ENCODE measurements around the gene DSCAML1.

DSCAML1 gene

GRCh38 chr11:117830072-117830471 lies 33.1 kb upstream of the DSCAML1 start:
- Histone ChIP-seq H3K9me3 (replicated peaks; ENCODE audit: low read length) (no peaks in the 10 kb centered on the region), H3K4me3 (ENCODE audit: low read length) (no peak overlapping the region), H3K36me3 (ENCODE audit: insufficient read depth, low read length) (no peaks in the 10 kb centered on the region), H3K4me2 (ENCODE audit: low read length) (no peak overlapping the region), H3K9ac (ENCODE audit: low read depth, low read length) (no peak overlapping the region), H3K4me1 (ENCODE audit: control insufficient read depth, insufficient read depth, low read length) (peaks cover 10% of the 10 kb centered on the region), H3K27me3 (ENCODE audit: control insufficient read depth, insufficient read depth, low read length) (peaks cover 44% of the 10 kb centered on the region)

GRCh38 chr11:117829369-117829725 lies 32.3 kb upstream of the DSCAML1 start:
- H3K4me3 ChIP-seq (ENCODE audit: low read length), result no peak overlapping the region
- H3K4me2 ChIP-seq (ENCODE audit: low read length), result no peak overlapping the region
- peaks cover 46% of the 10 kb centered on the region for H3K27me3 ChIP-seq (ENCODE audit: control insufficient read depth, insufficient read depth, low read length)
- H3K4me1 ChIP-seq (ENCODE audit: control insufficient read depth, insufficient read depth, low read length), result peaks cover 10% of the 10 kb centered on the region
- H3K9me3 ChIP-seq (replicated peaks; ENCODE audit: low read length), result no peaks in the 10 kb centered on the region
- H3K9ac ChIP-seq (ENCODE audit: low read depth, low read length), result no peak overlapping the region
- no peaks in the 10 kb centered on the region for H3K36me3 ChIP-seq (ENCODE audit: insufficient read depth, low read length)

- H3K4me2 ChIP-seq (ENCODE audit: low read length), result no peak overlapping the region
- no peak overlapping the region for H3K4me3 ChIP-seq (ENCODE audit: low read length)
- H3K36me3 ChIP-seq (ENCODE audit: insufficient read depth, low read length), result no peaks in the 10 kb centered on the region
- H3K27me3 ChIP-seq (ENCODE audit: control insufficient read depth, insufficient read depth, low read length), result peaks cover 45% of the 10 kb centered on the region
- H3K9ac ChIP-seq (ENCODE audit: low read depth, low read length), result no peak overlapping the region
- H3K4me1 ChIP-seq (ENCODE audit: control insufficient read depth, insufficient read depth, low read length), result peaks cover 10% of the 10 kb centered on the region
- H3K9me3 ChIP-seq (replicated peaks; ENCODE audit: low read length), result no peaks in the 10 kb centered on the region
Observed at GRCh38 chr11:117828611-117829368, 31.8 kb upstream of the DSCAML1 start.

- H3K36me3 ChIP-seq (ENCODE audit: insufficient read depth, low read length), result no peaks in the 10 kb centered on the region
- no peak overlapping the region for H3K9ac ChIP-seq (ENCODE audit: low read depth, low read length)
- peaks cover 10% of the 10 kb centered on the region for H3K4me1 ChIP-seq (ENCODE audit: control insufficient read depth, insufficient read depth, low read length)
- H3K4me3 ChIP-seq (ENCODE audit: low read length), result no peak overlapping the region
- no peak overlapping the region for H3K4me2 ChIP-seq (ENCODE audit: low read length)
- H3K9me3 ChIP-seq (replicated peaks; ENCODE audit: low read length), result no peaks in the 10 kb centered on the region
- peaks cover 39% of the 10 kb centered on the region for H3K27me3 ChIP-seq (ENCODE audit: control insufficient read depth, insufficient read depth, low read length)
Observed at GRCh38 chr11:117827521-117828511, 30.8 kb upstream of the DSCAML1 start.

- peaks cover 10% of the 10 kb centered on the region for H3K4me1 ChIP-seq (ENCODE audit: control insufficient read depth, insufficient read depth, low read length)
- no peak overlapping the region for H3K9ac ChIP-seq (ENCODE audit: low read depth, low read length)
- H3K9me3 ChIP-seq (replicated peaks; ENCODE audit: low read length), result no peaks in the 10 kb centered on the region
- H3K4me3 ChIP-seq (ENCODE audit: low read length), result no peak overlapping the region
- peaks cover 31% of the 10 kb centered on the region for H3K27me3 ChIP-seq (ENCODE audit: control insufficient read depth, insufficient read depth, low read length)
- H3K4me2 ChIP-seq (ENCODE audit: low read length), result no peak overlapping the region
- H3K36me3 ChIP-seq (ENCODE audit: insufficient read depth, low read length), result no peaks in the 10 kb centered on the region
Observed at GRCh38 chr11:117826832-117827231, 29.8 kb upstream of the DSCAML1 start.

- no peaks in the 10 kb centered on the region for H3K36me3 ChIP-seq (ENCODE audit: insufficient read depth, low read length)
- H3K4me2 ChIP-seq (ENCODE audit: low read length), result no peak overlapping the region
- H3K4me1 ChIP-seq (ENCODE audit: control insufficient read depth, insufficient read depth, low read length), result peaks cover 10% of the 10 kb centered on the region
- no peak overlapping the region for H3K9ac ChIP-seq (ENCODE audit: low read depth, low read length)
- no peaks in the 10 kb centered on the region for H3K9me3 ChIP-seq (replicated peaks; ENCODE audit: low read length)
- H3K4me3 ChIP-seq (ENCODE audit: low read length), result no peak overlapping the region
- H3K27me3 ChIP-seq (ENCODE audit: control insufficient read depth, insufficient read depth, low read length), result peaks cover 27% of the 10 kb centered on the region
Observed at GRCh38 chr11:117826190-117826570, 29.2 kb upstream of the DSCAML1 start.

- Histone ChIP-seq H3K36me3 (ENCODE audit: insufficient read depth, low read length) (no peaks in the 10 kb centered on the region), H3K4me1 (ENCODE audit: control insufficient read depth, insufficient read depth, low read length) (peaks cover 10% of the 10 kb centered on the region), H3K27me3 (ENCODE audit: control insufficient read depth, insufficient read depth, low read length) (peaks cover 25% of the 10 kb centered on the region), H3K4me2 (ENCODE audit: low read length) (no peak overlapping the region), H3K4me3 (ENCODE audit: low read length) (no peak overlapping the region), H3K9me3 (replicated peaks; ENCODE audit: low read length) (no peaks in the 10 kb centered on the region), H3K9ac (ENCODE audit: low read depth, low read length) (no peak overlapping the region)
Observed at GRCh38 chr11:117825538-117826189, 28.6 kb upstream of the DSCAML1 start.

GRCh38 chr11:117824571-117825537 lies 27.8 kb upstream of the DSCAML1 start, which contains the start of gene FXYD2:
Gene FXYD2 (minus strand): TSS chr11:117824744. CDS start chr11:117824678, 66 bp downstream.
- Histone ChIP-seq H3K9ac (ENCODE audit: low read depth, low read length) (no peak within 1 kb of the TSS), H3K4me1 (ENCODE audit: control insufficient read depth, insufficient read depth, low read length) (peaks cover 10% of the 10 kb centered on the region), H3K4me3 (ENCODE audit: low read length) (no peak within 1 kb of the TSS), H3K4me2 (ENCODE audit: low read length) (no peak within 1 kb of the TSS), H3K9me3 (replicated peaks; ENCODE audit: low read length) (no peaks in the 10 kb centered on the region), H3K27me3 (ENCODE audit: control insufficient read depth, insufficient read depth, low read length) (peaks cover 22% of the 10 kb centered on the region), H3K36me3 (ENCODE audit: insufficient read depth, low read length) (no peaks in the 10 kb centered on the region)

GRCh38 chr11:117823946-117824420 lies 27.0 kb upstream of the DSCAML1 start:
- H3K9me3 ChIP-seq (replicated peaks; ENCODE audit: low read length), result no peaks in the 10 kb centered on the region
- H3K9ac ChIP-seq (ENCODE audit: low read depth, low read length), result no peak overlapping the region
- peaks cover 20% of the 10 kb centered on the region for H3K27me3 ChIP-seq (ENCODE audit: control insufficient read depth, insufficient read depth, low read length)
- H3K4me2 ChIP-seq (ENCODE audit: low read length), result no peak overlapping the region
- no peak overlapping the region for H3K4me3 ChIP-seq (ENCODE audit: low read length)
- peaks cover 7% of the 10 kb centered on the region for H3K4me1 ChIP-seq (ENCODE audit: control insufficient read depth, insufficient read depth, low read length)
- H3K36me3 ChIP-seq (ENCODE audit: insufficient read depth, low read length), result no peaks in the 10 kb centered on the region

GRCh38 chr11:117823294-117823945 lies 26.4 kb upstream of the DSCAML1 start:
- Histone ChIP-seq H3K9ac (ENCODE audit: low read depth, low read length) (no peak overlapping the region), H3K27me3 (ENCODE audit: control insufficient read depth, insufficient read depth, low read length) (peaks cover 17% of the 10 kb centered on the region), H3K4me3 (ENCODE audit: low read length) (no peak overlapping the region), H3K4me2 (ENCODE audit: low read length) (no peak overlapping the region), H3K9me3 (replicated peaks; ENCODE audit: low read length) (no peaks in the 10 kb centered on the region), H3K36me3 (ENCODE audit: insufficient read depth, low read length) (no peaks in the 10 kb centered on the region), H3K4me1 (ENCODE audit: control insufficient read depth, insufficient read depth, low read length) (peaks cover 1% of the 10 kb centered on the region)
